ENCODE data around the gene LZTR1.
"Not testable (repeated sequence)": the region's sequence is repeated elsewhere in the genome, so short reads cannot be mapped to it uniquely, and the experiment has no call there.

Gene LZTR1

DNA sequence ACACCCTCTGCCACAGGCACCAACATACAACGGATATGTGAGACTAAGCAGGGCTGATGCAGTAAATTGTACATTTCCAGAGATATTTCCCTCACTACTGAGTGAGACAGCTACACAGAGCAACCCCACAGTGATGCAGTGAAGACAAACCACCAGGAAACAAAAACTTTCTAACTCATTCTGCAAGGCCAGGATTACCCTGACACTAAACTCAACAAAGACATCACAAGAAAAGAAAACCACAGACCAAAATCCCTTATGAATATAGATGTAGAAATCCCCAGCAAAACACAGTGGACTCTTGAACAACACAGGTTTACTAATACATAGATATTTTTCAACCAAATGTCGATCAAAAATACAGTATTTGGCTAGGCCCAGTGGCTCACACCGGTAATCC is 51.8 kb downstream of the LZTR1 start:
- TF ChIP-seq Cebpa-rat (IDR thresholded peaks at IDR 0.05), result no peak
- Histone ChIP-seq H3K4me3 (no peak overlapping the region), H3K27ac (no peak overlapping the region), H3K36me3 (no peaks in the 10 kb centered on the region), H3K4me2 (peak overlapping the region in 8 of 11 experiments; percentile 4 to 38 (median 24); a peak in 8 of 22 replicates), H4K20me1 (peaks cover 0 to 15% (median 0%) of the 10 kb centered on the region in 11 experiments; a peak in 2 of 22 replicates), H3K27me3 (peaks cover 20 to 36% (median 30%) of the 10 kb centered on the region in 11 experiments), H3K9me3 (replicated peaks in 1 of 11) (no peaks in the 10 kb centered on the region), H3K4me1 (peaks cover 7 to 26% (median 18%) of the 10 kb centered on the region in 10 experiments), H3K9ac (no peak overlapping the region)

DNA sequence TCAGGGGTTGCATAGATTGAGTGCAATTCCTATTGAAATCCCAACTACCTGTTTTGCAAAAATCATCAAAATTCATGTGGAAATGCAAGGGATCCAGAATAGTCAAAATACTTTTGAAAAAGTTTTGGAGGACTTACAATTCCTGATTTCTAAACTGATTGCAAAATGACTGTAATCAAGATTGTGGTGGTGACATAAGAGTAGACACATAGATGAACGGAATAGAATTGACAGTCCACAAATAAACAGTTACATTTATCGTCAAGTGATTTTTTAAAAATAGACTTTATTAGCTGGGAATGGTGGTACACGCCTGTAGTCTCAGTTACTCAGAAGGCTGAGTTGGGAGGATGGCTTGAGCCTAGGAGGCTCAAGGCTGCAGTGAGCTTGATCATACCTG is 52.9 kb downstream of the LZTR1 start:
- no peak overlapping the region for H3K9ac ChIP-seq
- H4K20me1 ChIP-seq, result peaks cover 0 to 15% (median 0%) of the 10 kb centered on the region in 11 experiments; a peak in 2 of 22 replicates
- no peak overlapping the region for H3K4me2 ChIP-seq
- H3K9me3 ChIP-seq (replicated peaks in 1 of 11), result no peaks in the 10 kb centered on the region
- H3K4me3 ChIP-seq, result no peak overlapping the region
- no peaks in the 10 kb centered on the region for H3K36me3 ChIP-seq
- H3K4me1 ChIP-seq, result peaks cover 7 to 26% (median 18%) of the 10 kb centered on the region in 10 experiments
- H3K27me3 ChIP-seq, result peaks cover 20 to 36% (median 30%) of the 10 kb centered on the region in 11 experiments
- no peak overlapping the region for H3K27ac ChIP-seq
- no peak for TF ChIP-seq Cebpa-rat (IDR thresholded peaks at IDR 0.05)

DNA sequence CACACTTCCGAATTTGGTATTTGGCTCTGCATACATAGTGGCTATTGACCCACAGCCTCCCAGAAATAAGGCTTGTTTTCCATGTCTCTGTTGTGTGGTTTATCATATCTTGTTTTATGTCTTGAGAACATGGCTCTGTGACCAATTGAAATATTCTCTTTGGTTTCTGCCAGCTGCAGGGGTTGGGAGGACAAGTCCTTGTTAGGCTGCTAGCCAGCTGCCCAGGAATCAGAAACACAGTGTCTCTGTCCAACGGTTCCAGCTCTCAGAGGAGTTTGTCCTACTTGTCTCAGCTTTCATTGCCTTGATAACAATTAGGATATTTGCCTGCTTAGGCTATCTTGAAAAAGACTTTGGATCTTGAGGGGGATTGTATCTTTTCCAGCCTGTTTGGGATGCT is 56.3 kb downstream of the LZTR1 start:
- H3K9me3 ChIP-seq (replicated peaks in 1 of 11), result no peaks in the 10 kb centered on the region
- peaks cover 0 to 3% (median under 1%) of the 10 kb centered on the region in 11 experiments; a peak in 3 of 22 replicates for H3K27me3 ChIP-seq
- H3K36me3 ChIP-seq, result no peaks in the 10 kb centered on the region
- H3K9ac ChIP-seq, result no peak overlapping the region
- H3K4me1 ChIP-seq, result peaks cover 6 to 25% (median 21%) of the 10 kb centered on the region in 10 experiments
- no peak overlapping the region for H3K4me3 ChIP-seq
- peak overlapping the region in 2 of 11 experiments; percentile 20 to 22; a peak in 1 of 22 replicates for H3K27ac ChIP-seq
- H4K20me1 ChIP-seq, result no peaks in the 10 kb centered on the region
- peak overlapping the region in 6 of 11 experiments; percentile 14 to 51 (median 37); a peak in 9 of 22 replicates for H3K4me2 ChIP-seq
- no peak for TF ChIP-seq Cebpa-rat (IDR thresholded peaks at IDR 0.05)

DNA sequence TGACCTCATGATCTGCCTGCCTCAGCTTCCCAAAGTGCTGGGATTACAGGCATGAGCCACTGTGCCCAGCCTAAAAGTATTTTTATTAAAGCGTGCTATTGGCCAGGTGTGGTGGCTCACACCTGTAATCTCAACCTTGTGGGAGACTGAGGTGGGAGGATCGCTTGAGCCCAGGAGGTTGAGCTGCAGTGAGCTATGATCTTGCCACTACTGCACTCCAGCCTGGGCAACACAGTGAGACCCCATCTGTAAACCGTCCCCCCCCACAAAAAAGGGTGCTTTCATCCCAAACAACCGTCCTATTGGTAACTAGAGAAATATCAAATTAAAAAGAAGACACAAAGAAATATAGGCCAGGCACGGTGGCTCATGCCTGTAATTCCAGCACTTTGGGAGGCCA is 57.1 kb downstream of the LZTR1 start:
- not testable (repeated sequence) for H3K4me3 ChIP-seq; H3K36me3 ChIP-seq; H3K27me3 ChIP-seq; H4K20me1 ChIP-seq; H3K9ac ChIP-seq; H3K27ac ChIP-seq; H3K4me2 ChIP-seq; H3K9me3 ChIP-seq (replicated peaks in 1 of 11)
- peaks cover 5 to 29% (median 25%) of the 10 kb centered on the region in 10 experiments for H3K4me1 ChIP-seq

DNA sequence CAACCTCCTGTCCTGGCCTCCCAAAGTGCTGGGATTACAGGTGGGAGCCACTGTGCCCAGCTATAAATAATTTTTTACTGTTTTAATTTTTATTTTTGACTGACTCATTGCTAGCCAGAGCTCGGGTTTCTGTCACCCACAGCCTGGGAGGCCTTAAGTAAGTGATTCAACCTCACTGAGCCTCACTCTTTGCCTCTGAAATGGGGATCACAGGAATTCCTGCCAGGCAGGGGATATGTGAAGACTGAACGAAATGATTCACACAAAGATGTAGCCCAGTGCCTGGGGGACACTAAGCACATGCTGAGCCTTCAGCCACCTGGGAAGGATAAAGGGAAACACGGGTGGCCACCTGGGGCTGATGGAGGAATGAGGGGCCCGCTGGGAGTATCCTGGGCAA is 59.8 kb downstream of the LZTR1 start:
- Histone ChIP-seq H3K27me3 (no peaks in the 10 kb centered on the region), H3K4me1 (peaks cover 24 to 50% (median 46%) of the 10 kb centered on the region in 10 experiments), H3K9me3 (replicated peaks in 1 of 11) (no peaks in the 10 kb centered on the region), H3K4me2 (no peak overlapping the region), H3K9ac (no peak overlapping the region), H3K4me3 (no peak overlapping the region), H3K27ac (no peak overlapping the region), H4K20me1 (peaks cover 0 to 5% (median 0%) of the 10 kb centered on the region in 11 experiments; a peak in 3 of 22 replicates), H3K36me3 (no peaks in the 10 kb centered on the region)
- TF ChIP-seq Cebpa-rat (IDR thresholded peaks at IDR 0.05), result no peak

DNA sequence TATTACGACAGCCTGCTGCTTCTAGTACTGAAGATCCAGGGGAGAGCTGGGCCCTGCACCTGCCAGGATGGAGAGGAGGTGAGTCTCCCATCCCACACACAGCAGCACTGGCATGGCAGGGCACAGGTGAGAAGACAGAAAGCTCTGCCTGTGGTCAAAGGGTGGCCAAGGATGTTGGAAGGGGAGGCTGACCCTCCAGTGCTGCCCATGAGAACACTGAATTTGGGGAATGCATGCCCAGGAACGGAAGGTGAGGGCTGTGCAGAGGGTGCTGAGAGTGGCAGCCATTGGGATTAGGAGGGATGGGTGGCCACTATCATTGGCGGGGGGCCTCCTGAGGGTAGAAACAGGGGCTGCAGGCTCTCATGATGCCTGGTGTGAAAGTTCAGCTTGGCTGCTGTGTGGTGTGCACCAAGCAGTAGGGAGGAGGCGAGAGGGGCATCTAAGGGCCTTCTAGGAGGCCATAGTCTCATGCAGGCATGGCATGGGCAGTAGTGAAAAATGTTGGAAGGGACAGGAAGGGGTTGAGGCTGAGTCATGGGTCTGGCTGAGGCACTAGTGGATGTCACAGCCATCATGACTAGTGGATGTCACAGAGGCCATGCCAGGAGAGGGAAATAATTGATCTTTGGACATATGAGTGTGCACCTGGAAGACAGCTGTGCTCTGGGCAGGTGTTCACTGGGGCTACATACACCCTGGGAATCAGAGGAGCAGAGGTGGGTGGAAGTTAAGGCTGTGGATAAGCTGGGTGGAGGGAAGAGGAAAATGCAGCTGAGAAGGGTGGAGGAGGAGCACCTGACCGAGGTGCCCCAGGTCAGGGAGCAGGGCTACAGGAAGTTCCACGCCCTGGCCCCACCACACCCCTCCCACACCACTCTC is 61.1 kb downstream of the LZTR1 start:
- H3K4me1 ChIP-seq, result peaks cover 24 to 39% (median 36%) of the 10 kb centered on the region in 10 experiments
- H3K27me3 ChIP-seq, result no peaks in the 10 kb centered on the region
- H3K9me3 ChIP-seq (replicated peaks in 1 of 11), result no peaks in the 10 kb centered on the region
- H3K4me2 ChIP-seq, result peak overlapping the region in 9 of 11 experiments; percentile 89 to 99 (median 94); a peak in 15 of 22 replicates
- no peak overlapping the region for H3K4me3 ChIP-seq
- H3K9ac ChIP-seq, result no peak overlapping the region
- no peaks in the 10 kb centered on the region for H3K36me3 ChIP-seq
- TF ChIP-seq Cebpa-rat (IDR thresholded peaks at IDR 0.05), result no peak
- H4K20me1 ChIP-seq, result peaks cover 0 to 5% (median 0%) of the 10 kb centered on the region in 11 experiments; a peak in 3 of 22 replicates
- no peak overlapping the region for H3K27ac ChIP-seq

DNA sequence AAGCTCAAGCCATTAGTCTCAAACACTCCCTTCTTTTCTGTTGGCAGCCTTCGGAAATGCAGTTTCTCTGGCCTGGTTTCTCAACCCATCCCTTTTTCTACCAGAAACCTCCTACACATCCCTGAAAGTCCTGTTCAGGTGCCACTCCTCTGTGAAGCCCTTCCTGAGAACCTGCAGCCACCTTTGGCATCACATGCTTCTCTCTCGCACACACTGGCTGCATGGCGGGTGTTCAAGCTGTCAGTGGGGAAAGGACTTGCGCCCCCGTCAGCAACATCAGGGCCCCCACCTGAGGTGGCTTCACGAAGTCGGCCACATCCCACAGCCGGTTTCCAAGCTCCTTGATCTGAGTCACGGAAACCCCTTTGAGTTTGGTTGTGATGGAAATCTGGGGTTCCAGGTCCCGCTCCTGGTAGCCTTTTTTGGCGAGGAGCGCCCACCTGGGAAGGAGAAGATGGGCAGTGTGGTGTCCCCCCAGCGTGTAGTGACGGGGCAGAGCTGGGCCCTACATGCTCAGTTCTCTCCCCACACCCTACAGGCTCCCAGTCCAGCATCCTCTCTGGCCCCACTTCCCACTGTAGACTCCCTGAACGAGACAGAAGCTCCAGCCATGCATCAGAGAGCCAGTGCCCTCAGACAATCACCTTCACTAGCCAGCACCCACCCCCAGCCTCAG is 61.9 kb downstream of the LZTR1 start:
- H3K4me1 ChIP-seq, result peaks cover 24 to 35% (median 33%) of the 10 kb centered on the region in 10 experiments

DNA sequence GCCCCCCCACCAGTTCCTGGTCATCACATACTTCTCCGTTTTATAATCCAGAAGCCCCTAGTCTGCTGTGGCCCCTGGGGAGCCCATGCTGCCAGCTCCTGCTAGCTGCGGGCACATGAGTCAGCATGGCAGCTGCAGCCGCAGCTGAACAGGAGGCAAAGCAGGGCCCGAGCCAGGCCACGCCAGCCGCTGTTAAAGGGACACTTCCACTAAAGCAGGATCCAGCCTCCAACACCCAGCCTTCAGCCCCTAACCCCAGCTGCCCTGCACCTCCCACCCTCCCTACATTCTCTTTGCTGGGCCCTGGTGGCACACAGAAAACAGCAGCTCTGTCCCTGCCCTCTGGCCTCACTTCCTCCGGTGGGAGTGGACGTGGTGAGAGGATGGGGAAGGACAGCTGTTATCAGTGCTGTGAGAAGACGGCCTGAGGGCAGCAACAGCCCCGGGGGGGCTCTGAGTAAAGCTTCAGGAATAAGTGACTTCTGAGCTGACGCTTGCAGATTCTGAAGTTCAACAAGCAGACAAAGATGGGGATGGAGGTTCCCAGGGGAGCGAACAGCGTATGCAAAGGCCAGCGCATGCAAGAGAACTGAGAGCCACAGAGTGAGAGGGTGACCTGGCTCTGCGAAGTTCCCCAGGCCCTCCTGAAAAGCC is 63.0 kb downstream of the LZTR1 start:
- Histone ChIP-seq H3K9ac (peak overlapping the region in 10 of 11 experiments; percentile 32 to 73 (median 52); a peak in 17 of 22 replicates), H3K9me3 (replicated peaks in 1 of 11) (no peaks in the 10 kb centered on the region), H3K4me3 (peak overlapping the region in 9 of 10 experiments; percentile 39 to 62 (median 50); a peak in 18 of 20 replicates), H3K36me3 (no peaks in the 10 kb centered on the region), H3K4me2 (peak overlapping the region; percentile 87 to 99 (median 93)), H4K20me1 (peaks cover 0 to 5% (median 0%) of the 10 kb centered on the region in 11 experiments; a peak in 3 of 22 replicates), H3K4me1 (peaks cover 24 to 35% (median 33%) of the 10 kb centered on the region in 10 experiments), H3K27ac (peak overlapping the region in 10 of 11 experiments; percentile 15 to 78 (median 64); a peak in 17 of 22 replicates), H3K27me3 (no peaks in the 10 kb centered on the region)
- no peak for TF ChIP-seq Cebpa-rat (IDR thresholded peaks at IDR 0.05)

More for the DNA sequence above, 61.9 kb downstream of the LZTR1 start:
- H3K4me2 ChIP-seq, result peak overlapping the region; percentile 87 to 99 (median 93)
- TF ChIP-seq Cebpa-rat (IDR thresholded peaks at IDR 0.05), result no peak
- H4K20me1 ChIP-seq, result peaks cover 0 to 5% (median 0%) of the 10 kb centered on the region in 11 experiments; a peak in 3 of 22 replicates
- H3K4me3 ChIP-seq, result 0 out of 20 replicates have a peak overlapping the region, but pooled peaks of 1 of the 10 experiments have one; percentile 4
- H3K36me3 ChIP-seq, result no peaks in the 10 kb centered on the region
- peak overlapping the region in 6 of 11 experiments; percentile 45 to 78 (median 56); a peak in 9 of 22 replicates for H3K27ac ChIP-seq
- no peaks in the 10 kb centered on the region for H3K27me3 ChIP-seq
- H3K9ac ChIP-seq, result peak overlapping the region in 4 of 11 experiments; percentile 23 to 54 (median 31); a peak in 2 of 22 replicates
- H3K9me3 ChIP-seq (replicated peaks in 1 of 11), result no peaks in the 10 kb centered on the region
